Uterus (tissue), 4 donors: Measurements from ENCODE around the gene CLSTN2. TPM values are rescaled to one million over a fixed set of nuclear protein-coding genes. Genes with fewer than 3 reads are reported as not detected.

Source experiments
- DNase-seq, 2 donors: peaks; one replicate each; pipeline ENCODE4 v3.0.0-alpha.2; 2019 to 2020
- H3K27ac ChIP-seq, 2 donors: fragments of 200-600 bp; sonication (generic); 1 replicate in 1 of 2; 2 replicates in 1 of 2; pipeline ENCODE4 v1.5.1; 2016 to 2018
- H3K27me3 ChIP-seq, 2 donors: fragments of 200-600 bp; sonication (generic); one replicate each; pipeline ENCODE4 v1.5.1; 2018 to 2019; ENCODE audit warnings: control low read depth in 1 of 2
- H3K36me3 ChIP-seq, 2 donors: fragments of 200-600 bp; sonication (generic); one replicate each; pipeline ENCODE4 v1.5.1; 2019; ENCODE audit warnings: control low read depth in 1 of 2
- H3K4me1 ChIP-seq, 2 donors: fragments of 200-600 bp; sonication (generic); one replicate each; pipeline ENCODE4 v1.5.1; 2018 to 2019; ENCODE audit warnings: control low read depth in 1 of 2
- H3K4me3 ChIP-seq, 2 donors: fragments of 200-600 bp; sonication (generic); 1 replicate in 1 of 2; 2 replicates in 1 of 2; pipeline ENCODE4 v1.5.1; 2018 to 2019; ENCODE audit warnings: mild to moderate bottlenecking in 1 of 2
- H3K9me3 ChIP-seq, 2 donors: fragments of 200-600 bp; sonication (generic); one replicate each; pipeline ENCODE4 v1.5.1; 2019; ENCODE audit warnings: control low read depth in 1 of 2
- POLR2A ChIP-seq, 2 donors: fragments of 450-650 bp; IDR thresholded peaks; one replicate each; pipeline ENCODE4 v1.6.1; 2016; ENCODE audit warnings: antibody characterized with exemption in 2 of 2, mild to moderate bottlenecking in 1 of 2, moderate library complexity in 1 of 2
- intact Hi-C: fragments of 100-400 bp; cut with DNase I; formaldehyde crosslinking; loops from one replicate; pipeline ENCODE4 v1.15.1; 2023; ENCODE audit warnings: low total_unique reads
- total RNA-seq, 4 donors: library from RNA; depleted of rRNA in 3 of 4; stranded (reverse); fragments of >200 nt in 3 of 4; gene quantifications; one replicate each; pipeline versions ENCODE4 v1.1.0 to v1.2.4, GENCODE V29; 2014 to 2023
- TF ChIP-seq, protein P1 (sequence below), 4 experiments: fragments of 200-600 bp in 2 of 4; fragments of 450-650 bp in 2 of 4; sonication (generic) in 2 of 4; IDR thresholded peaks; one replicate each; pipeline ENCODE4 v1.5.1; 2016 to 2019; ENCODE audit warnings: antibody characterized with exemption in 4 of 4, mild to moderate bottlenecking in 2 of 4, moderate library complexity in 1 of 4
- donor health status: DM: yes; HTN: yes; CAD: no.

Gene CLSTN2
- total RNA-seq, 4 donors from 2014 or later, result 4.7 to 32.2 (median 19.2) TPM

DNA sequence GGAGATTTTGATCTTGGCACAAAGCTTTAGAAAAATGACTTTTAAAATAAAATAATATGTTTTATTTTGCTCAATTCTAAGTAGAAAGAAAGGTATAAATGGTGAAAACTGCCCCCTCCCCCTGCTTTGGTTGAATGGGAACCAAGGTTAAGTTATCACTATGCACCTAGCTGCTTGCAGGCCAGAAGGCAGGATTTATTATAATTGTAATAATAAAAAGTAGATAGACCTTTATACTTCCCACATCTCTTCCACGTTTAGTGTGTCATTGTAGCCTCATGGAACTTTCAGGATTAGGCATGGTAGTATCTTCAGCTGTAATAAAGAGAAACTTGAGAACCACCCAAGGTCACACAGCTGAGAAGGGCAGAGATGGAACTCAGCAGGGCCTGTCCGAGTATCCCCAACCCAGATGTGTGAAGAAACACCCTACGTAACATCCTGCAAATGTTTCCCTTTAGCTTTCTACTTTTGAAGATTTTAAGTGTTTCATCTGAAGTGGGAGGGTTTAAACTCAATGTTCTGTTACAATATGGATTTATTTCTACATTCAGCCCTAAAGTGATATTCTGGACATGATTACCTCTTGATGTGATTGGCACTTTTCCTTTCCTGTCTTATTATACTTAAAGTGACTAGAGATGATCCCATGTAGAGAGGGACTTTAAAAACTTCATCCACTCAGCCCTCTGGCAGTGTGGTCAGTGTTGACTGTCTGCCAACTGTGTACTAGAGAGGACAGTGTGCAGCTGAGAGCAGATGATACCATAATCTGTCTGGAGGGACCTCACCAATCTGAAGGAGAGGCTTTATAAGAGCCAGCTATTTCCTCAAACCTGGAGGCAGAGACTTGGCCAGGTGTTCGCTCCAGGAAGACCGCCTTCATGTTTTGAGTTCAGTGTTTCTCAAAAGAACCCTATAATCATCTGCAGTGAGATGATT lies 460.4 kb downstream of the CLSTN2 start:
- TF ChIP-seq, protein P1, sequence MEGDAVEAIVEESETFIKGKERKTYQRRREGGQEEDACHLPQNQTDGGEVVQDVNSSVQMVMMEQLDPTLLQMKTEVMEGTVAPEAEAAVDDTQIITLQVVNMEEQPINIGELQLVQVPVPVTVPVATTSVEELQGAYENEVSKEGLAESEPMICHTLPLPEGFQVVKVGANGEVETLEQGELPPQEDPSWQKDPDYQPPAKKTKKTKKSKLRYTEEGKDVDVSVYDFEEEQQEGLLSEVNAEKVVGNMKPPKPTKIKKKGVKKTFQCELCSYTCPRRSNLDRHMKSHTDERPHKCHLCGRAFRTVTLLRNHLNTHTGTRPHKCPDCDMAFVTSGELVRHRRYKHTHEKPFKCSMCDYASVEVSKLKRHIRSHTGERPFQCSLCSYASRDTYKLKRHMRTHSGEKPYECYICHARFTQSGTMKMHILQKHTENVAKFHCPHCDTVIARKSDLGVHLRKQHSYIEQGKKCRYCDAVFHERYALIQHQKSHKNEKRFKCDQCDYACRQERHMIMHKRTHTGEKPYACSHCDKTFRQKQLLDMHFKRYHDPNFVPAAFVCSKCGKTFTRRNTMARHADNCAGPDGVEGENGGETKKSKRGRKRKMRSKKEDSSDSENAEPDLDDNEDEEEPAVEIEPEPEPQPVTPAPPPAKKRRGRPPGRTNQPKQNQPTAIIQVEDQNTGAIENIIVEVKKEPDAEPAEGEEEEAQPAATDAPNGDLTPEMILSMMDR (IDR thresholded peaks at IDR 0.05), result no peak
- TF ChIP-seq POLR2A (IDR thresholded peaks at IDR 0.05), result no peak
- H3K27ac ChIP-seq, result peak overlapping the region in 1 of 2 donors; percentile 39
- intact Hi-C loops, result no loop called here

DNA sequence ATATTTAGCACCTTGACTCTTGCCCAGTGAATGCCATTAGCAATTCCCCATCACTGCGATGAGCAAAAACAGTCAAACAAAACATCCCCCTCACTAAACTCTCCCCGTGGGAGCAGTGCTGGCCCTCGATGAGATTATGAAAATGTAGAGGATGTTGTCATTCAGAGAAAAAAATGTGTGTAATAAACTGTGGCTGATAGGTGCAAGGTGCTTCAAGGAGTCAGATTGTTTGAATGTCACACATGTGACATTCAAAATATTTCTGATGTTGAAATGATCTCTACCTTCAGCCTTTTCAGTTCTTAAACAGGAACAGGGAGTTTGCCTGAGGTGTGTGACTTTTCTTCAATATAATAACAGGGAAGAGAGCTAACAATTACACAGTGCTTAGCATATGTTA lies 461.1 kb downstream of the CLSTN2 start:
- intact Hi-C loops, result no loop called here
- Histone ChIP-seq H3K9me3 (no peaks in the 10 kb centered on the region), H3K27ac (no peak overlapping the region), H3K4me3 (no peak overlapping the region), H3K27me3 (no peaks in the 10 kb centered on the region), H3K36me3 (no peaks in the 10 kb centered on the region), H3K4me1 (peaks cover 0 to 6% of the 10 kb centered on the region in 2 donors)
- DNase-seq, result no peak
- TF ChIP-seq, protein P1 (IDR thresholded peaks at IDR 0.05), result no peak
- no peak for TF ChIP-seq POLR2A (IDR thresholded peaks at IDR 0.05)

More for the DNA sequence above, 460.4 kb downstream of the CLSTN2 start:
- Histone ChIP-seq H3K27me3 (no peaks in the 10 kb centered on the region), H3K4me3 (no peak overlapping the region), H3K36me3 (no peaks in the 10 kb centered on the region), H3K4me1 (peaks cover 0 to 6% of the 10 kb centered on the region in 2 donors), H3K9me3 (no peaks in the 10 kb centered on the region)
- no peak for DNase-seq

DNA sequence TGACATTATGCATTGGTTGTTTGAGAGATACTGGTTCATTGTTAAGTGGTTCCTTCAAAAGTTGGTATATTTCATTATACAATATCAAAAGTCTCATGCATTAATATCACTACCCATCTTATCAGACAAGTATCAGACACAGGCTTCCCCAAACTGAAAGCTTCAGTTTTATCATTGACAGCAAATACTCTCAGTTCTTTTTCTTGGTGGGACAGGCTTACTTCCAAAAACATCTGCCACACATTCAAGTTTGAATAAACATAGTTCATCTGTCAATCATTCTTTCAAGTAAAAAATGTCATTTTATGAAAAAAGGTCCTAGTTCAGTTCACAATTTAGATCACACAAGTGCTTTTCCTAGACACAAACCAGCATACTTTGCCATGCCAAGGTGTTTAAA lies 462.9 kb downstream of the CLSTN2 start:
- H3K9me3 ChIP-seq, result no peaks in the 10 kb centered on the region
- H3K4me1 ChIP-seq, result peaks cover 0 to 6% of the 10 kb centered on the region in 2 donors
- TF ChIP-seq, protein P1 (IDR thresholded peaks at IDR 0.05), result no peak
- TF ChIP-seq POLR2A (IDR thresholded peaks at IDR 0.05), result no peak
- no peaks in the 10 kb centered on the region for H3K36me3 ChIP-seq
- no peak overlapping the region for H3K27ac ChIP-seq
- no peak overlapping the region for H3K4me3 ChIP-seq
- H3K27me3 ChIP-seq, result no peaks in the 10 kb centered on the region
- intact Hi-C loops, result no loop called here
- no peak for DNase-seq

DNA sequence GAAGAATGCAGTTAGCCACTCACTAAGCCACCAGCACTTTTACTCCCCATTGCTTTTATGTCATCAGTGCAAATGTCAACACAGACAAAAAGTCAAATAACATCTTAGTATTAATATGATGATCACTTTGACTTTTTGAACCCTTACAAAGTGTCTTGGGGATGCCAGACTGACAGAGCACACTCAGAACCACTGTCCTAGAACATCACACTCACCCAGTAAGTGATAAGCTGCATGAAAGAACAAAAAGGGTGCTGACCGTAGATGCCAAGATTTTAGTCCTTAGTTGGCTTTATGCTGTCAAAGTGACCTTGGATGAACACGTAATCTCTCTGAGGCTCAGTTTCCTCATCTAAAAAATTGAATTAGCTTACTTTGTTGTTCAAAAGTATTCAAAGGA lies 463.4 kb downstream of the CLSTN2 start:
- intact Hi-C loops, result no loop called here

DNA sequence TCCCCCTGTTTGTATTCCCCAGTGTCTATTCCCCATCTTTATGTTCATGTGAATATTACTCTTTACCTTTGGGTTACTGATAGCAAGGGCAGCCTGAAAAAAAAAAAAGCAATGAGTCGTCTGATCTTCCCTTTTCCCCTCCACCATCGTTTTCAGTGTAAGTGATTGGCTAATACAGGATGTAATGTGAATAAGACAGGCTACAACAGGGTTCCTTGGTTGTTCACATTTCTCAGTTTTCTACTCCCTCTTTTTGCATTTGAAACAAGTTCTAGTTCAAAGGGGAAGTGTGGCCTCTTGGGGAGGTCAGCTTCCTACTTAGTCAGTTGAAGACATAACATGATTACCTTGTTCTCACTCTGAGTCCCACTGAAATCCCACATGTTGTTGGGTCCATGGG lies 464.9 kb downstream of the CLSTN2 start:
- intact Hi-C loops, result no loop called here
- no peak overlapping the region for H3K4me3 ChIP-seq
- H3K36me3 ChIP-seq, result no peaks in the 10 kb centered on the region
- no peaks in the 10 kb centered on the region for H3K9me3 ChIP-seq
- no peak for TF ChIP-seq POLR2A (IDR thresholded peaks at IDR 0.05)
- TF ChIP-seq, protein P1 (IDR thresholded peaks at IDR 0.05), result no peak
- H3K27me3 ChIP-seq, result no peaks in the 10 kb centered on the region
- no peak overlapping the region for H3K27ac ChIP-seq
- H3K4me1 ChIP-seq, result peaks cover 0 to 6% of the 10 kb centered on the region in 2 donors
- no peak for DNase-seq

More for the DNA sequence above, 463.4 kb downstream of the CLSTN2 start:
- no peak for DNase-seq
- no peaks in the 10 kb centered on the region for H3K36me3 ChIP-seq
- TF ChIP-seq, protein P1 (IDR thresholded peaks at IDR 0.05), result no peak
- TF ChIP-seq POLR2A (IDR thresholded peaks at IDR 0.05), result no peak
- H3K4me1 ChIP-seq, result peaks cover 0 to 6% of the 10 kb centered on the region in 2 donors
- H3K27me3 ChIP-seq, result no peaks in the 10 kb centered on the region
- no peak overlapping the region for H3K4me3 ChIP-seq
- H3K27ac ChIP-seq, result no peak overlapping the region
- H3K9me3 ChIP-seq, result no peaks in the 10 kb centered on the region
